ENCODE results near the gene TIE1.

DNA sequence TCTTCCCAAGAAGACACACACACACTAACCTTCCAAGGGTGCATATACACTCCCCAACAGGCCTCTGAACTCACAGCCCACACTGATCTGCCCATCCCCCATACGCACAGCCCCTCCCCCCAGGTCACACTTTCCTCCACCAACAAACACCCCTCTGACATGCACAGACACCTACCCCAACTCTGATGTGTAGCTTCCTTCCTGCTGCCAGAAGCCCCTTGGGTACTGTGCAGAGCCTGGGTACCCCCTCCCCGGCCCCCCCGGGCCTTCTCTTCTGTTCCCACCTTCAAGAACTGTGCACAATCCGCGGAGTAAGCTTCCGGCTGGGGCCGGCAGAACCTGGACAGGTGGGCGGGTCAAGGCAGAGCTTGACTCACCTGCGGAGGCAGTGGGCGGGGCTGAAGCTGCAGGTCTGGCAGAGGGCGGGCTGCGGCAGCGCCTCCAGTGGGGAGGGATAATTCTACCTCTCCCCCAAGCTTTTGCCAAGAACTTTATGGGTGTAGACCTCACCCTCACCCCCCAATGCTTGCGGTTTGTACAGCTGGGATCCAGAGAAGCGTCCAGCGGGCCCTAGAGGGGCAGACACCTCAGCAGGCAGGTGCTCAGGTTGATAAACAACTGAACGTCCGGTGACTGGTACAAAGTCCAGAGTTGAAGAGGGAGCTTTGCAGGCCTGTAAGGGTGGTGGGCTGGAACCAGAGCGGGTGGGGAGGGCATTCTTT lies 15.4 kb upstream of the TIE1 start, which contains the start of gene C1orf210:
- TF ChIP-seq, protein P1, sequence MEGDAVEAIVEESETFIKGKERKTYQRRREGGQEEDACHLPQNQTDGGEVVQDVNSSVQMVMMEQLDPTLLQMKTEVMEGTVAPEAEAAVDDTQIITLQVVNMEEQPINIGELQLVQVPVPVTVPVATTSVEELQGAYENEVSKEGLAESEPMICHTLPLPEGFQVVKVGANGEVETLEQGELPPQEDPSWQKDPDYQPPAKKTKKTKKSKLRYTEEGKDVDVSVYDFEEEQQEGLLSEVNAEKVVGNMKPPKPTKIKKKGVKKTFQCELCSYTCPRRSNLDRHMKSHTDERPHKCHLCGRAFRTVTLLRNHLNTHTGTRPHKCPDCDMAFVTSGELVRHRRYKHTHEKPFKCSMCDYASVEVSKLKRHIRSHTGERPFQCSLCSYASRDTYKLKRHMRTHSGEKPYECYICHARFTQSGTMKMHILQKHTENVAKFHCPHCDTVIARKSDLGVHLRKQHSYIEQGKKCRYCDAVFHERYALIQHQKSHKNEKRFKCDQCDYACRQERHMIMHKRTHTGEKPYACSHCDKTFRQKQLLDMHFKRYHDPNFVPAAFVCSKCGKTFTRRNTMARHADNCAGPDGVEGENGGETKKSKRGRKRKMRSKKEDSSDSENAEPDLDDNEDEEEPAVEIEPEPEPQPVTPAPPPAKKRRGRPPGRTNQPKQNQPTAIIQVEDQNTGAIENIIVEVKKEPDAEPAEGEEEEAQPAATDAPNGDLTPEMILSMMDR (IDR thresholded peaks at IDR 0.05), result no peak
- no peak for TF ChIP-seq POLR2A (IDR thresholded peaks at IDR 0.05)
